Activated CD4-positive, alpha-beta T cell treated with anti-CD3 and anti-CD28 coated beads, Interleukin-2, amount 10 ng/mL, durations not matched to agents 7 days and 5 days (primary cell): ENCODE measurements around the gene LYZL6. TPM values are rescaled to one million over a fixed set of nuclear protein-coding genes. Genes with fewer than 3 reads are reported as not detected.
"Not testable (repeated sequence)": the region's sequence is repeated elsewhere in the genome, so short reads cannot be mapped to it uniquely, and the experiment has no call there.

Experiments
- CTCF ChIA-PET: fragments of 350-600 bp; sonication (Branson Sonifier 250); formaldehyde crosslinking; loops from one replicate; lab custom pipeline; 2021; ENCODE audit warnings: antibody characterized with exemption; lab: Charles Lee
- POLR2A ChIA-PET: fragments of 350-600 bp; sonication (Branson Sonifier 250); formaldehyde crosslinking; loops from one replicate; lab custom pipeline; 2021; ENCODE audit warnings: antibody characterized with exemption; lab: Charles Lee
- DNase-seq: peaks from one replicate; pipeline ENCODE4 v3.0.0-alpha.2; 2020
- H3K27ac Mint-ChIP-seq: one replicate; pipeline ENCODE4 v1.8.0; 2021; ENCODE audit warnings: mild to moderate bottlenecking, moderate library complexity, mixed read lengths
- H3K27me3 Mint-ChIP-seq: one replicate; pipeline ENCODE4 v1.8.0; 2021; ENCODE audit warnings: mixed read lengths
- H3K36me3 Mint-ChIP-seq: one replicate; pipeline ENCODE4 v1.8.0; 2021; ENCODE audit warnings: low read depth, mixed read lengths
- H3K4me1 Mint-ChIP-seq: one replicate; pipeline ENCODE4 v1.8.0; 2021; ENCODE audit warnings: mixed read lengths
- H3K4me3 Mint-ChIP-seq: one replicate; pipeline ENCODE4 v1.8.0; 2021; ENCODE audit warnings: mild to moderate bottlenecking, moderate library complexity, mixed read lengths
- H3K9me3 Mint-ChIP-seq: one replicate; pipeline ENCODE4 v1.8.0; 2021; ENCODE audit warnings: mixed read lengths
- total RNA-seq, 2 experiments: library from RNA; stranded (reverse); gene quantifications; one replicate each; pipeline ENCODE4 v1.2.3, GENCODE V29; 2021

Gene LYZL6
- total RNA-seq, 2 experiments from 2014 or later: not detected

DNA sequence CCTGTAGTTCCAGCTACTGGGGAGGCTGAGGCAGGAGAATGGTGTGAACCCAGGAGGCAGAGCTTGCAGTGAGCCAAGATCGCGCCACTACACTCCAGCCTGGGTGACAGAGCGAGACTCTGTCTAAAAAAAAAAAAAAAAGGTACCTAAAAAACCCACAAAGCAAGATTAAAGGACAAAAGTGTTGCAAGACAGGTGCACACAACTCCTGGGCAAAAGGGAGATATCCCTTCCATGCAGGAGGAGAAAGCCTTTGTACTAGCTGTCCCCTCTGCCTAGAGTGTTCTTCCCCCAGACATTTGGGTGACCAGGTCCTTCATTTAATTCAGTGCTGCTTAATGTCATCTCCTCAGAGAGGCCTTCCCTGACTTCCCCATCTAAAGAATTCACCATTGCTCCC lies 5.0 kb downstream of the LYZL6 start:
- POLR2A ChIA-PET, H3K4me3 Mint-ChIP-seq, H3K36me3 Mint-ChIP-seq, DNase-seq, H3K4me1 Mint-ChIP-seq, H3K9me3 Mint-ChIP-seq, H3K27ac Mint-ChIP-seq: not testable (repeated sequence)
- peaks cover 16% of the 10 kb centered on the region for H3K27me3 Mint-ChIP-seq
- CTCF ChIA-PET: interaction anchor here (0.7 to 0.9 kb wide), 3 partner anchors 7 to 878 kb away, joined by 3 to 4 read pairs (median 3); partner anchors contain the start of gene RDM1

DNA sequence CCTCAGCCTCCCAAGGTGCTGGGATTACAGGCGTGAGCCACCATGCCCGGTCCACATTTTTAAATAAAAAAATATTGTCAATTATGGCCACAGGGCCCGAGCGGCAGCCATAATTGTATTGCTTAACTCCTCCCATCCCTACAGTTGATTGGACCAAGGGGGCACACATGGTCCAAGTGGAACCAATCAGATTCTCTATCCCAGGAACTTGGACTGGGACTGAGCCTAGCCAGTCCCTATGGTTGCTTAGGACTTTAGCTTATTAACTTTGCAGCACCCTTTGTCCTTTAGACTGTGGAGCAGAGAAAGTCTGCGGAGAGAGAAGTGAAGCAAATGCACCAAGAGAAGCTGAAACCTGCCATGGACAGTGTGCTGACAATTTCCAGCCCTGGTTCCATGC lies 7.5 kb downstream of the LYZL6 start:
- ChIA-PET CTCF (interaction anchor here (0.6 kb wide), 1 partner anchor 57 kb away, joined by 3 read pairs; no protein-coding TSS in a partner anchor), POLR2A (no interaction called here)
- H3K27ac Mint-ChIP-seq: no peak overlapping the region
- H3K9me3 Mint-ChIP-seq: peaks cover 2% of the 10 kb centered on the region
- DNase-seq: no peak
- H3K27me3 Mint-ChIP-seq: peaks cover 10% of the 10 kb centered on the region
- H3K36me3 Mint-ChIP-seq: peaks cover 2% of the 10 kb centered on the region
- H3K4me1 Mint-ChIP-seq: peaks cover 5% of the 10 kb centered on the region
- H3K4me3 Mint-ChIP-seq: no peak overlapping the region

DNA sequence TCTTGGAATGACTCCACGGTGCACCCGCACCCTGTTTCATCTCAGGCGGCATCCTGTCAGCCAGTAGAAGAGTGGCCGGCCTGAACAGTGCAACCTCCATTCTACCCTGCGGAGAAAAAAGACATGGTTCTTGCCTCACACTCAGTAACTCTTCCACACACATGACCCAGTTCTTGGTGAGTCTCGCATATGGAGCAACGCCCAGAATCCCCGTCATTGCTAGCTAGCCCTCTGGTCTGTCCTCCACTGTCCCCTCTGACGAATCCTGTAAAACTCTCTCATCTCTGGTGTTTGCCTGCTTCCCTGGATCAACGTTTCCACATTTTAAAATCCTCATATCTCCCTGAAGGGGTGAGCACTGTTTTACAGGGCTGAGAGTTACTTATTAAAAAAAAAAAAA lies 8.8 kb downstream of the LYZL6 start:
- POLR2A ChIA-PET: interaction anchor here (0.7 kb wide), 1 partner anchor 32 kb away, joined by 5 read pairs; no protein-coding TSS in a partner anchor
- Mint-ChIP-seq H3K36me3 (peaks cover 2% of the 10 kb centered on the region), H3K9me3 (peaks cover 2% of the 10 kb centered on the region), H3K27ac (no peak overlapping the region), H3K4me3 (no peak overlapping the region), H3K27me3 (peaks cover 10% of the 10 kb centered on the region), H3K4me1 (peaks cover 17% of the 10 kb centered on the region)
- CTCF ChIA-PET: interaction anchor here (0.6 to 1.6 kb wide), 4 partner anchors 39 to 262 kb away, joined by 3 to 5 read pairs (median 4); no protein-coding TSS in a partner anchor
- DNase-seq: no peak

DNA sequence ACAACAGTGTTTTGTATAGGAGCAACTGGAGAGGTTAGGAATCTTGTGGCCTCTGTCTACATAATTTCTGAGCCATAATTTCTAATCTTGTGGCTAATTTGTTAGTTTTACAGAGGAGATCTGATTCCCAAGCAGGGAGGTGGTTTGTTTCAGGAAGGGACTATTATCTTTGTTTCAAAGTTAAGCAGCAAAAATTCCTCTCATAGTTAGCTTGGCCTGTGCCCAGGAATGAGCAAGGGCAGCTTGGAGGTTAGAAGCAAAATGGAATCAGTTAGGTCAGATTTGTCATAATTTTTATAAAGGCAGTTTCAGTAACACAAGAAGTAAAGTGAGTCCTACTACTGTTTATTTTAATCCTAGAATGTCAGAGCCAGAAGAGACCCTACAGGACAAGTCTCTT lies 10.9 kb downstream of the LYZL6 start:
- ChIA-PET POLR2A (no interaction called here), CTCF (interaction anchor here (0.9 to 1.9 kb wide), 3 partner anchors 16 to 24 kb away, joined by 3 to 6 read pairs (median 3); no protein-coding TSS in a partner anchor)
- no peak for DNase-seq
- Mint-ChIP-seq H3K27me3 (peaks cover 10% of the 10 kb centered on the region), H3K4me3 (no peak overlapping the region), H3K9me3 (no peaks in the 10 kb centered on the region), H3K4me1 (peaks cover 29% of the 10 kb centered on the region), H3K27ac (no peak overlapping the region), H3K36me3 (peaks cover 8% of the 10 kb centered on the region)

DNA sequence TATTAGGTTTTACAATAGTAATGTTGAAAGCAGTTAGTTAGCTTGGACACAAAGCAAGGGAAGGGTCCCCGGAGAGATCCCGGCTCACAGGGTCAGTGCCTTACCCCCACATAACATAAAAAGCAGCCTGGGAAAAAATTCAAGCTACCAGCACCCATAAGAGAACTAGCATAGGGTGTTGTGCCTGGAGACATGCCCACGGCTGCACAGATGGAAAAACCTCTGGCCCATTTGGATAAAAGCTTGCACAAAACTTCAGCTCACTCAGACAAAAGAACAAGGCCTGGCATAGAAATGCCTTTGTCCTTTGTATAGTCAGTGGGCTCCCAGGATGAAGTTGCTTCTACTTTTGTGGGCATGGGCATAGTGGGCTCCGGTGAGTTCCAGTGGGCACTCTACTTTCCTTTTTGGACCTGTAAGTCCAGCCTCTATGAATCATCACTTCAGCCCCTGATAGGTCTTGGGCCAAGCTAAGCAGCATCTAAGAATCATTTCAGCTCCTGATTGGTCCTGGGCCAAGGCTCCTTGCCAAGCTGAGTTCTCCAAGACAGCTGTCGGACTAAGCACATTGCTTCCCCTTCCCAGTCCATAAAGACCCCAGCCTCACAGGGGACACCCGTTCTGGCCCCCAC lies 11.6 kb downstream of the LYZL6 start:
- Mint-ChIP-seq H3K9me3 (no peaks in the 10 kb centered on the region), H3K4me1 (peaks cover 29% of the 10 kb centered on the region), H3K4me3 (no peak overlapping the region), H3K27ac (peak overlapping the region; percentile 61), H3K27me3 (peaks cover 10% of the 10 kb centered on the region), H3K36me3 (peaks cover 8% of the 10 kb centered on the region)
- ChIA-PET CTCF (interaction anchor here (0.6 to 1.9 kb wide), 10 partner anchors 7 to 67 kb away, joined by 3 to 6 read pairs (median 3); no protein-coding TSS in a partner anchor), POLR2A (no interaction called here)
- DNase-seq: no peak

DNA sequence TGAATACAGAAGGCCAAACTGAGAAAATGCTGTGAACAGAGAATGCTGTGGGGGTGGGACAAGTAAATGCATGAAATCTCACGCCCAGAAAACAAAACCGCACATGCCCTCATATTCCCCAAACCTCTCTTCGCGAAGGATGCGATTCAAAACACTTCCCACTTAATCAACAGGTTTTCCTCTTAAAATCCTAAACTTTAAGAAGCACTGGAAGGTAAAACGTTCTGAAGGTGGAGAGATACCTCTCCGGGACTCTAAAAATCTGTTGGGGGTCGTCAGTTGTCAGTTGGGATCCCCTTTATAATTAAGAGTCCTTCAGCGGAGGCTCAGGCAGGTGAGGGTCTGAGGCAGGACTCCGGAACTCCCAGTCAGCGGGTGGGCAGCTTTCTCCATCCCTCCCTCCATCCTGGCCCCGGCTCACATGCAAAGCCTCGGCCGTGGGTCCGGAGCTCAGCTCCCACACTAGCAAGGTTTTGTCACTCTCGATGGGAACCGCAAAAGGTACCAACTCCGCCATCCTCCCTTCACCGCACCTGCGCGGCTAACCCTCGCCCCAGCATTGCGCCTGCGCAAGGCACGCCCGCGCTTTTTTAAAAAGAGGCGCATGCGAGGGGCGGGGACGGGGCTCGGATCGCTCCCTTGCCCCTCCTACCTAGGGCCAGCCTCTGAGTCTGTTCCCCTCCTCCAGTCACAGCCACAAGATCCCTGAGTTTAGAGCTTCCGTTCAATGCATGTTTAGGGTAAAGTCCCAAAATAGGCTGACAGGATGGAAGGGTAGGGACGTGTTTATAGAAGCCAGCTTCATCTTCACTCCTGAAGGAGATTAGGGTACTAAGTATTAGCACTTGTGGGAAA lies 13.1 kb downstream of the LYZL6 start, which contains the start of gene RDM1:
Gene RDM1 (minus strand): TSS at position 563 of the 855 bp plus-strand sequence. CDS start 46 bp downstream, at position 517.
- peaks cover 12% of the 10 kb centered on the region for H3K36me3 Mint-ChIP-seq
- peaks cover 32% of the 10 kb centered on the region for H3K4me1 Mint-ChIP-seq
- DNase-seq: peak; percentile 91
- ChIA-PET CTCF (interaction anchor here (0.8 to 1.9 kb wide), 5 partner anchors 9 to 104 kb away, joined by 3 to 4 read pairs (median 4); no protein-coding TSS in a partner anchor), POLR2A (interaction anchor here (0.5 kb wide), 1 partner anchor 204 kb away, joined by 4 read pairs; no protein-coding TSS in a partner anchor)
- peak within 1 kb of the TSS; percentile 77 for H3K4me3 Mint-ChIP-seq
- peak within 1 kb of the TSS; percentile 84 for H3K27ac Mint-ChIP-seq
- H3K9me3 Mint-ChIP-seq: no peaks in the 10 kb centered on the region
- peaks cover 10% of the 10 kb centered on the region for H3K27me3 Mint-ChIP-seq

DNA sequence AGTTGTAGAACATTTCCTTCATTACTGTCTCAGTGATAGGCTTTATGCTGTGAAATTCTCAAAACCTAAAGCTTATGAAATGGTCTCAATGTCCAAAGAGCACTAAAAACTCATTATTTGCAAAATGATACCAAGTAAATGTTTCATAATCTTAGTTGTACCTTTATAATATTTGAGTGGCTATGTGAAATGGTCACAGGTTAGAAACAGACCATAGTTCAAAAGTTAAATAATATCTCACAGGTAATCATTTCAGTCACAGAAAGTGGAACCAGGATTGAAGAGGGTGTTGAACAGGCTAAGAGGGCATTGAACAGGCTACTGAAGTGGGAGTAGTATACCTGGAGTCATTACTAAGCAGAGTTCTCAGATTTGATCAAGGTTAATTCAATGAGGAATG lies 15.8 kb downstream of the LYZL6 start:
- CTCF ChIA-PET: no interaction called here
- Mint-ChIP-seq H3K27ac (no peak overlapping the region), H3K36me3 (peaks cover 32% of the 10 kb centered on the region), H3K4me1 (peaks cover 43% of the 10 kb centered on the region), H3K27me3 (no peaks in the 10 kb centered on the region), H3K9me3 (no peaks in the 10 kb centered on the region), H3K4me3 (no peak overlapping the region)
- DNase-seq: no peak
- POLR2A ChIA-PET: no interaction called here

DNA sequence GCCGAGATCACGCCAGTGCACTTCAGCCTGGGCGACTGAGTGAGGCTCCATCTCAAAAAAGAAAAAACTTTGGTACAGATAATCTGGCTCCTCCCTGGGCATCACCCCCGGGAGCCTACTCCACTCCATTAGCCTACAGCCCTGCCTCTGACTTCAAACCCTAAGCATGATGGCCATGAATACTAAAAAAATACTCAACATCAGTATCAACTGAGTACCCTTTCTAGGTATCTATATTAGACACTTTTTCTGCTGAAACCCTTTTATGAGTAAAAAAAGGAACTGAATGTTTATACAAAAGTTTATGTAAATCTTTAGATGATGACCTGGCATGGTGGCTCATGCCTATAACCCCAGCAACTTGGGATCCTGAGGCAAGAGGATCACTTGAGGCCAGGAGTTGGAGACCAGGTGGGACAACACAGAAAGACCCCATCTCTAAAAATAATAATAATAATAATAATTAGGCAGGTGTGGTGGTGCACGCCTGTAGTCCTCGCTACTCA lies 19.9 kb downstream of the LYZL6 start:
- H3K27ac Mint-ChIP-seq: no peak overlapping the region
- peaks cover 46% of the 10 kb centered on the region for H3K36me3 Mint-ChIP-seq
- no peak for DNase-seq
- ChIA-PET CTCF (interaction anchor here (0.6 to 1.5 kb wide), 5 partner anchors 17 to 657 kb away, joined by 3 to 4 read pairs (median 3); no protein-coding TSS in a partner anchor), POLR2A (no interaction called here)
- no peaks in the 10 kb centered on the region for H3K27me3 Mint-ChIP-seq
- H3K9me3 Mint-ChIP-seq: no peaks in the 10 kb centered on the region
- peaks cover 49% of the 10 kb centered on the region for H3K4me1 Mint-ChIP-seq
- no peak overlapping the region for H3K4me3 Mint-ChIP-seq

DNA sequence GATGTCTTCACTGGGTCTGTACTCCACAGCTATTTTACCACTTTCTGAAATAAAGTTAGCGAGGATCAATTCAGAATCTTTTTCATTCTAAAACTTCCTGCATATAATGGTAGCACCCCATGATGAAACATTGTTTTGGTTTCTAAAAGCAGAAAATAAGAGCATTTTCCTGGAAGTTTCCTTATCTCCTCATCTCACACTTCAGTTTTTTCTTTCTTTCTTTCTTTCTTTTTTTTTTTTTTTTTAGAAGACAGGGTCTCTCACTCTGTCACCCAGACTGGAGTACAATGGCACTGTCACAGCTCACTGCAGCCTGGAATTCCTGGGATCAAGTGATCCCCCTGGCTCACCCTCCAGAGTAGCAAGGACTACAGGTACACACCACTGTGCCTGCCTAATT lies 23.3 kb downstream of the LYZL6 start:
- Mint-ChIP-seq H3K36me3 (peaks cover 46% of the 10 kb centered on the region), H3K27me3 (no peaks in the 10 kb centered on the region), H3K4me3 (no peak overlapping the region), H3K27ac (peak overlapping the region; percentile 67), H3K9me3 (no peaks in the 10 kb centered on the region), H3K4me1 (peaks cover 43% of the 10 kb centered on the region)
- POLR2A ChIA-PET: no interaction called here
- no peak for DNase-seq
- CTCF ChIA-PET: interaction anchor here (0.6 to 5.3 kb wide), 2 partner anchors 13 to 144 kb away, joined by 3 to 25 read pairs; no protein-coding TSS in a partner anchor

DNA sequence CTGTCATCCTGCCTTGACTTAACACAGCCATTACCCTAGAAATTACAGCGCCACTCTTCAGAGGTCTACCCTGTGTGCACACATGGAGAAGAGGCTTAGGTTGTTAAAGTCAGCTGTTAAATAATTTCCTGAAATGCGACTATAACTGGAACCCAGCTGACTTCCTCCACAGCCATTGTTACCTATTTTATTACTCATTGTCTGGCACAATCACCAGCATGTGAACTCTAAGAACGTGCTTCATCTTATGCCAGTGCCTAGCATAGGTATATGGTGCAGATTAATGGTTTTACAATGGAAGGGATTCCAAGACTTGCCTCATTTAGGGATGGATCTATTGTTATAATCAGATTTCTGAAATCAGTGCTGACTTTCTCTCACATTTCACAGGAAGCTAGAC lies 24.8 kb downstream of the LYZL6 start:
- H3K4me1 Mint-ChIP-seq: peaks cover 38% of the 10 kb centered on the region
- no peak for DNase-seq
- no peaks in the 10 kb centered on the region for H3K9me3 Mint-ChIP-seq
- no peak overlapping the region for H3K27ac Mint-ChIP-seq
- H3K4me3 Mint-ChIP-seq: no peak overlapping the region
- CTCF ChIA-PET: interaction anchor here (5.3 kb wide), 1 partner anchor 12 kb away, joined by 25 read pairs; no protein-coding TSS in a partner anchor
- peaks cover 33% of the 10 kb centered on the region for H3K36me3 Mint-ChIP-seq
- no peaks in the 10 kb centered on the region for H3K27me3 Mint-ChIP-seq
- POLR2A ChIA-PET: no interaction called here

DNA sequence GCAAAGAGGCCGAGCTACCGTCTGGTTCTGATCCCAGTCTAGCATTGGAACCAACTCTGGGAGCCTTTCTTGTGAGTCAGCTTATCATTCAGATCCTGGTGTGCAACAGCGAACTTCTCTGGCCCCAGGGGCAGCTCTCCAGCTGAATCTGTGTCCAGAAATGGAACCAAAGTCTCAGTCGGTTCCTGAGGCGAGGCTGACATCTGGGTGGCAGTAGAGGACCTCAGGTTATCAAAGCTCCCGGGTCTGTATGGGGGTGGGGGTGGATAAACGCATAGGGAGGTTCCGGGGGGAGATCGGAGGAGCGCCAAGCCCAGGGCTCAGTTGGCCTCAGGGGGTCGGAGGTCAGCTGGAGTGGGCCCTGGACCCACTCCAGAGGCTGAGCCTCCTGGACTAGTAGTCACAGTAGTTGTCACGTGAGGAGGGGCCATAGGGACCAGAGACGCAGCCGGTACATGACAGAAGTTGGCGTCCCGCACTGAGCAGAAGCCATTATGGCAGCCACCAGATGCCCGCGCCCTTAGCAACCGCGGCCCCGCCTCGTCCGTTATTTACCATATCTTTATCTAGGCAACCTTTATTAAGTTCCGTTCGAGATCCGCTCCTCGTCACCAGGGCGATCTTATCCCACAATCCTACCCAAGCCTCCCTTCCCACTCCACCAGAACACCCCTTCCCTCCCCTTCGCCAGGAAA lies 25.8 kb downstream of the LYZL6 start:
- Mint-ChIP-seq H3K27ac (no peak overlapping the region), H3K4me1 (peaks cover 37% of the 10 kb centered on the region), H3K27me3 (no peaks in the 10 kb centered on the region), H3K9me3 (no peaks in the 10 kb centered on the region), H3K4me3 (no peak overlapping the region), H3K36me3 (peaks cover 27% of the 10 kb centered on the region)
- DNase-seq: no peak
- ChIA-PET POLR2A (no interaction called here), CTCF (interaction anchor here (2.2 to 5.3 kb wide), 2 partner anchors 11 to 14 kb away, joined by 6 to 25 read pairs; no protein-coding TSS in a partner anchor)
